Uterus (tissue), 4 donors: Measurements from ENCODE around the gene C6. TPM values are rescaled to one million over a fixed set of nuclear protein-coding genes. Genes with fewer than 3 reads are reported as not detected.

ENCODE experiments used
- DNase-seq, 2 donors: peaks; one replicate each; pipeline ENCODE4 v3.0.0-alpha.2; 2019 to 2020
- H3K27ac ChIP-seq, 2 donors: fragments of 200-600 bp; sonication (generic); 1 replicate in 1 of 2; 2 replicates in 1 of 2; pipeline ENCODE4 v1.5.1; 2016 to 2018
- H3K27me3 ChIP-seq, 2 donors: fragments of 200-600 bp; sonication (generic); one replicate each; pipeline ENCODE4 v1.5.1; 2018 to 2019; ENCODE audit warnings: control low read depth in 1 of 2
- H3K36me3 ChIP-seq, 2 donors: fragments of 200-600 bp; sonication (generic); one replicate each; pipeline ENCODE4 v1.5.1; 2019; ENCODE audit warnings: control low read depth in 1 of 2
- H3K4me1 ChIP-seq, 2 donors: fragments of 200-600 bp; sonication (generic); one replicate each; pipeline ENCODE4 v1.5.1; 2018 to 2019; ENCODE audit warnings: control low read depth in 1 of 2
- H3K4me3 ChIP-seq, 2 donors: fragments of 200-600 bp; sonication (generic); 1 replicate in 1 of 2; 2 replicates in 1 of 2; pipeline ENCODE4 v1.5.1; 2018 to 2019; ENCODE audit warnings: mild to moderate bottlenecking in 1 of 2
- H3K9me3 ChIP-seq, 2 donors: fragments of 200-600 bp; sonication (generic); one replicate each; pipeline ENCODE4 v1.5.1; 2019; ENCODE audit warnings: control low read depth in 1 of 2
- CTCF ChIP-seq, 4 experiments: fragments of 200-600 bp in 2 of 4; fragments of 450-650 bp in 2 of 4; sonication (generic) in 2 of 4; IDR thresholded peaks; one replicate each; pipeline ENCODE4 v1.5.1; 2016 to 2019; ENCODE audit warnings: antibody characterized with exemption in 4 of 4, mild to moderate bottlenecking in 2 of 4, moderate library complexity in 1 of 4
- POLR2A ChIP-seq, 2 donors: fragments of 450-650 bp; IDR thresholded peaks; one replicate each; pipeline ENCODE4 v1.6.1; 2016; ENCODE audit warnings: antibody characterized with exemption in 2 of 2, mild to moderate bottlenecking in 1 of 2, moderate library complexity in 1 of 2
- intact Hi-C: fragments of 100-400 bp; cut with DNase I; formaldehyde crosslinking; loops from one replicate; pipeline ENCODE4 v1.15.1; 2023; ENCODE audit warnings: low total_unique reads
- total RNA-seq, 4 donors: library from RNA; depleted of rRNA in 3 of 4; stranded (reverse); fragments of >200 nt in 3 of 4; gene quantifications; one replicate each; pipeline versions ENCODE4 v1.1.0 to v1.2.4, GENCODE V29; 2014 to 2023
- donor health status: DM: yes; HTN: yes; CAD: no.

C6 gene
- total RNA-seq, 4 donors from 2014 or later = 2.0 to 3.5 (median 3.5) TPM; not detected in 1

GRCh38 chr5:41118177-41118576, 95.2 kb downstream of the C6 start:
- H3K36me3 ChIP-seq = no peaks in the 10 kb centered on the region
- H3K4me3 ChIP-seq = no peak overlapping the region
- TF ChIP-seq POLR2A (IDR thresholded peaks at IDR 0.05) (no peak), CTCF (IDR thresholded peaks at IDR 0.05) (no peak)
- intact Hi-C loops = loop anchor here (5.0 kb wide), 1 partner anchor 1669 kb away; no protein-coding TSS in a partner anchor
- H3K9me3 ChIP-seq = no peaks in the 10 kb centered on the region
- H3K27me3 ChIP-seq = no peaks in the 10 kb centered on the region
- H3K27ac ChIP-seq = no peak overlapping the region
- no peaks in the 10 kb centered on the region for H3K4me1 ChIP-seq
- no peak for DNase-seq

- H3K4me3 ChIP-seq = no peak overlapping the region
- no peaks in the 10 kb centered on the region for H3K36me3 ChIP-seq
- no peaks in the 10 kb centered on the region for H3K4me1 ChIP-seq
- H3K27ac ChIP-seq = peak overlapping the region in 1 of 2 donors; percentile 15
- no peaks in the 10 kb centered on the region for H3K27me3 ChIP-seq
- intact Hi-C loops = loop anchor here (5.0 kb wide), 1 partner anchor 1672 kb away; no protein-coding TSS in a partner anchor
- no peaks in the 10 kb centered on the region for H3K9me3 ChIP-seq
- no peak for DNase-seq
- no peak for TF ChIP-seq CTCF (IDR thresholded peaks at IDR 0.05)
- no peak for TF ChIP-seq POLR2A (IDR thresholded peaks at IDR 0.05)
Observed at GRCh38 chr5:41115281-41115680, 98.1 kb downstream of the C6 start.

GRCh38 chr5:41112486-41113455, 100.6 kb downstream of the C6 start:
- H3K27ac ChIP-seq = no peak overlapping the region
- TF ChIP-seq POLR2A (IDR thresholded peaks at IDR 0.05) (no peak), CTCF (IDR thresholded peaks at IDR 0.05) (no peak)
- intact Hi-C loops = no loop called here
- no peaks in the 10 kb centered on the region for H3K27me3 ChIP-seq
- no peaks in the 10 kb centered on the region for H3K36me3 ChIP-seq
- H3K9me3 ChIP-seq = no peaks in the 10 kb centered on the region
- peak in 1 of 2 donors; percentile 22 for DNase-seq
- H3K4me3 ChIP-seq = no peak overlapping the region
- H3K4me1 ChIP-seq = no peaks in the 10 kb centered on the region

GRCh38 chr5:41109186-41109585, 104.1 kb downstream of the C6 start:
- DNase-seq = no peak
- H3K4me3 ChIP-seq = no peak overlapping the region
- intact Hi-C loops = no loop called here
- H3K36me3 ChIP-seq = no peaks in the 10 kb centered on the region
- H3K27me3 ChIP-seq = no peaks in the 10 kb centered on the region
- H3K9me3 ChIP-seq = no peaks in the 10 kb centered on the region
- no peaks in the 10 kb centered on the region for H3K4me1 ChIP-seq
- TF ChIP-seq POLR2A (IDR thresholded peaks at IDR 0.05) (no peak), CTCF (IDR thresholded peaks at IDR 0.05) (no peak)
- H3K27ac ChIP-seq = no peak overlapping the region

GRCh38 chr5:41102341-41102740, 111.0 kb downstream of the C6 start:
- no peaks in the 10 kb centered on the region for H3K4me1 ChIP-seq
- no peaks in the 10 kb centered on the region for H3K36me3 ChIP-seq
- TF ChIP-seq CTCF (IDR thresholded peaks at IDR 0.05) = no peak
- TF ChIP-seq POLR2A (IDR thresholded peaks at IDR 0.05) = no peak
- no peak overlapping the region for H3K27ac ChIP-seq
- intact Hi-C loops = no loop called here
- DNase-seq = no peak
- H3K9me3 ChIP-seq = no peaks in the 10 kb centered on the region
- no peak overlapping the region for H3K4me3 ChIP-seq
- no peaks in the 10 kb centered on the region for H3K27me3 ChIP-seq
